Gastrocnemius medialis (tissue), 4 donors: ENCODE measurements around the gene HGD.

Experiments used
- CTCF ChIP-seq, 5 experiments: fragments of 450-650 bp in 3 of 5; fragments of 200-600 bp in 2 of 5; sonication (generic) in 2 of 5; IDR thresholded peaks in 4 of 5; conservative IDR thresholded peaks in 1 of 5; 1 replicate in 4 of 5; 2 replicates in 1 of 5; pipeline ENCODE4 v1.5.1; 2016 to 2019; ENCODE audit warnings: antibody characterized with exemption in 5 of 5, mild to moderate bottlenecking in 3 of 5, moderate library complexity in 3 of 5
- POLR2A ChIP-seq, 2 donors: fragments of 450-650 bp; IDR thresholded peaks; one replicate each; pipeline ENCODE4 v1.6.1; 2017; ENCODE audit warnings: antibody characterized with exemption in 2 of 2, mild to moderate bottlenecking in 2 of 2, moderate library complexity in 2 of 2

- no peak for TF ChIP-seq CTCF (IDR thresholded peaks at IDR 0.05 in 4 of 5, conservative IDR thresholded peaks at IDR 0.05 in 1 of 5)
- TF ChIP-seq POLR2A (IDR thresholded peaks at IDR 0.05): no peak
Observed at GRCh38 chr3:120659285-120659684, 22.8 kb downstream of the HGD start.
